ENCODE measurements around the gene STK35. TPM values are rescaled to one million over a fixed set of nuclear protein-coding genes. Genes with fewer than 3 reads are reported as not detected.

Gene STK35
- polyA plus RNA-seq, 1 donor from 2014 or later = 10.8 TPM

DNA sequence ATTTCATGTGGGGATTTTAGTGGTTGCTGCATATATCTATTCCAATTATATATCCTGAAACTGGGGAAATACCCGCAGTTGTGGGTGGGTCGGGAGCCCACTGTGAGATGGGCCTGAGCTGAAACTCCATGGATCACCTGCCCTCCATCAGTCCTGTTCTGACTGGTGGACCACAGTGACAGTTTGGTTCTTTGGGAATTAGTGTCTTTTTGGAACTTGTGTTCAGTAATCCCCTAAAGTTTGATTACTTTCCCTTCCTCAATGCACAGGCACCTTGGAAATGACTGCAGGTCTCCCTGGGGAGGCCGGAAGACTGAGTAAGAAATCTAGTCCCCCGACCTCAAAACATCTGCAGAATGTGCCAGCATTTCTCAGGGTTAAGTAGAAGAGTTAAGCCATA lies 11.3 kb downstream of the STK35 start:
- TF ChIP-seq, protein P1, sequence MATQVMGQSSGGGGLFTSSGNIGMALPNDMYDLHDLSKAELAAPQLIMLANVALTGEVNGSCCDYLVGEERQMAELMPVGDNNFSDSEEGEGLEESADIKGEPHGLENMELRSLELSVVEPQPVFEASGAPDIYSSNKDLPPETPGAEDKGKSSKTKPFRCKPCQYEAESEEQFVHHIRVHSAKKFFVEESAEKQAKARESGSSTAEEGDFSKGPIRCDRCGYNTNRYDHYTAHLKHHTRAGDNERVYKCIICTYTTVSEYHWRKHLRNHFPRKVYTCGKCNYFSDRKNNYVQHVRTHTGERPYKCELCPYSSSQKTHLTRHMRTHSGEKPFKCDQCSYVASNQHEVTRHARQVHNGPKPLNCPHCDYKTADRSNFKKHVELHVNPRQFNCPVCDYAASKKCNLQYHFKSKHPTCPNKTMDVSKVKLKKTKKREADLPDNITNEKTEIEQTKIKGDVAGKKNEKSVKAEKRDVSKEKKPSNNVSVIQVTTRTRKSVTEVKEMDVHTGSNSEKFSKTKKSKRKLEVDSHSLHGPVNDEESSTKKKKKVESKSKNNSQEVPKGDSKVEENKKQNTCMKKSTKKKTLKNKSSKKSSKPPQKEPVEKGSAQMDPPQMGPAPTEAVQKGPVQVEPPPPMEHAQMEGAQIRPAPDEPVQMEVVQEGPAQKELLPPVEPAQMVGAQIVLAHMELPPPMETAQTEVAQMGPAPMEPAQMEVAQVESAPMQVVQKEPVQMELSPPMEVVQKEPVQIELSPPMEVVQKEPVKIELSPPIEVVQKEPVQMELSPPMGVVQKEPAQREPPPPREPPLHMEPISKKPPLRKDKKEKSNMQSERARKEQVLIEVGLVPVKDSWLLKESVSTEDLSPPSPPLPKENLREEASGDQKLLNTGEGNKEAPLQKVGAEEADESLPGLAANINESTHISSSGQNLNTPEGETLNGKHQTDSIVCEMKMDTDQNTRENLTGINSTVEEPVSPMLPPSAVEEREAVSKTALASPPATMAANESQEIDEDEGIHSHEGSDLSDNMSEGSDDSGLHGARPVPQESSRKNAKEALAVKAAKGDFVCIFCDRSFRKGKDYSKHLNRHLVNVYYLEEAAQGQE (IDR thresholded peaks at IDR 0.05; ENCODE audit: borderline replicate concordance) = no peak
- TF ChIP-seq TAF1 (IDR thresholded peaks at IDR 0.05; ENCODE audit: low read depth) = no peak
- TF ChIP-seq SMC3 (conservative IDR thresholded peaks at IDR 0.05; ENCODE audit: poor library complexity) = no peak
- TF ChIP-seq RAD21 (conservative IDR thresholded peaks at IDR 0.05) = no peak
- TF ChIP-seq POLR2AphosphoS5 (IDR thresholded peaks at IDR 0.05) = no peak
- no peak for TF ChIP-seq MXI1 (conservative IDR thresholded peaks at IDR 0.05; ENCODE audit: poor library complexity, severe bottlenecking)
- TF ChIP-seq, protein P2, sequence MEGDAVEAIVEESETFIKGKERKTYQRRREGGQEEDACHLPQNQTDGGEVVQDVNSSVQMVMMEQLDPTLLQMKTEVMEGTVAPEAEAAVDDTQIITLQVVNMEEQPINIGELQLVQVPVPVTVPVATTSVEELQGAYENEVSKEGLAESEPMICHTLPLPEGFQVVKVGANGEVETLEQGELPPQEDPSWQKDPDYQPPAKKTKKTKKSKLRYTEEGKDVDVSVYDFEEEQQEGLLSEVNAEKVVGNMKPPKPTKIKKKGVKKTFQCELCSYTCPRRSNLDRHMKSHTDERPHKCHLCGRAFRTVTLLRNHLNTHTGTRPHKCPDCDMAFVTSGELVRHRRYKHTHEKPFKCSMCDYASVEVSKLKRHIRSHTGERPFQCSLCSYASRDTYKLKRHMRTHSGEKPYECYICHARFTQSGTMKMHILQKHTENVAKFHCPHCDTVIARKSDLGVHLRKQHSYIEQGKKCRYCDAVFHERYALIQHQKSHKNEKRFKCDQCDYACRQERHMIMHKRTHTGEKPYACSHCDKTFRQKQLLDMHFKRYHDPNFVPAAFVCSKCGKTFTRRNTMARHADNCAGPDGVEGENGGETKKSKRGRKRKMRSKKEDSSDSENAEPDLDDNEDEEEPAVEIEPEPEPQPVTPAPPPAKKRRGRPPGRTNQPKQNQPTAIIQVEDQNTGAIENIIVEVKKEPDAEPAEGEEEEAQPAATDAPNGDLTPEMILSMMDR (IDR thresholded peaks at IDR 0.05; ENCODE audit: poor library complexity, severe bottlenecking) = no peak
- no peak for TF ChIP-seq EP300 (conservative IDR thresholded peaks at IDR 0.05; ENCODE audit: poor library complexity, severe bottlenecking)
- no peak for TF ChIP-seq EZH2 (IDR thresholded peaks at IDR 0.05; ENCODE audit: borderline replicate concordance, insufficient read depth, low read length, poor library complexity, severe bottlenecking)
- no peak overlapping the region for H2AFZ ChIP-seq (ENCODE audit: low read depth, low read length)
- H3F3A ChIP-seq (ENCODE audit: insufficient read depth, low read length, poor library complexity, severe bottlenecking) = no peaks in the 10 kb centered on the region
- no peaks in the 10 kb centered on the region for H3K9me3 ChIP-seq (ENCODE audit: low read length)
- no peaks in the 10 kb centered on the region for H3K27me3 ChIP-seq (ENCODE audit: insufficient read depth, low read depth, low read length)
- no peaks in the 10 kb centered on the region for H4K20me1 ChIP-seq (ENCODE audit: insufficient read depth)
- no peak overlapping the region for H3K9ac ChIP-seq (ENCODE audit: low read length)
- no peak overlapping the region for H3K4me2 ChIP-seq (ENCODE audit: low read length)
- no peak overlapping the region for H3K27ac ChIP-seq (ENCODE audit: low read length)
- H3K9me2 ChIP-seq (ENCODE audit: insufficient read depth, low read length) = no peaks in the 10 kb centered on the region
- H3K36me3 ChIP-seq (ENCODE audit: insufficient read depth, low read length) = no peaks in the 10 kb centered on the region
- peaks cover 76% of the 10 kb centered on the region for H3K79me2 ChIP-seq (replicated peaks; ENCODE audit: insufficient read depth, low read length)
- no peak overlapping the region for H3K4me3 ChIP-seq (ENCODE audit: low read length)

DNA sequence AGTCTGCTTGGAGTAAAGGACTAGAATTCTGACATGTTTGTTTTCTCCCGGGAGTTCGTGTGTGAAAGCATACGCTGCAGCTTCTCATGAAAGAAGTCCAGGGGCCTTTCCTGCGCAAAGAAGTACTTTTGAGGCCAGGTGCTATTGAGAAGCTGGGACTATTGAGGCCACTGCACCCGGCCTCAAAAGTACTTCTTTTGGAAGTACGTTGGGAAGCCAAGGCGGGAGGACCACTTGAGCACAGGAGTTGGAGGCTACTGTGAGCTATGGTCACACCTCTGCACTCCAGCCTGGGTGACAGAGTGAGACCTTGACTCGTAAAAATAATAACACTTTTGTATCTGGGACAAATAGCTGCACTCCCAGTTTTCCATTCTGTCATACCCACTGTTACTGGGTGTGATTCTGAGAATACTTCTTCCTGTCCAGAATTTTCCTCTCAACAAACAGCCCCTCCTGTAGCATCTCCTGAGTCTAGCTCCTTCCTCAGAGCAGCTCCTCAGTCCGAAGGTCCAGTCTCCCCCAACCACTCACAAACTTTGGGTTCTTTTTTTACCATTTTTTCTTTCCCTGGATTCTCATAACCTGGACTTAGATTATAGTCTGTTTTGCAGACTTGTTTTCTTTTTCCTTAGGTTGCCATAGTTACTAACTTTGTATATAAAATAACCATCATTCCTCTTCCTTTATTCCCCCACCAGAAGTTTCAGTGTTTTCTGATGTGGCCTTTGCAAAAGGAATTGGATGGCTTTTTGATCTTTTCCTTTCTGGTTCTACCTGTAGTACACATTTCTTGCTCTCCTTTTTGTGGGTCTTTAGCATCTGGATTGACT lies 12.7 kb downstream of the STK35 start:
- Histone ChIP-seq H4K20me1 (ENCODE audit: insufficient read depth) (no peaks in the 10 kb centered on the region), H3K79me2 (replicated peaks; ENCODE audit: insufficient read depth, low read length) (peaks cover 73% of the 10 kb centered on the region), H3F3A (ENCODE audit: insufficient read depth, low read length, poor library complexity, severe bottlenecking) (no peaks in the 10 kb centered on the region)

More for the DNA sequence above, 12.7 kb downstream of the STK35 start:
- no peaks in the 10 kb centered on the region for H3K9me3 ChIP-seq (ENCODE audit: low read length)
- H3K9ac ChIP-seq (ENCODE audit: low read length) = no peak overlapping the region
- H3K9me2 ChIP-seq (ENCODE audit: insufficient read depth, low read length) = no peaks in the 10 kb centered on the region
- no peak overlapping the region for H2AFZ ChIP-seq (ENCODE audit: low read depth, low read length)
- H3K36me3 ChIP-seq (ENCODE audit: insufficient read depth, low read length) = peaks cover 5% of the 10 kb centered on the region
- H3K4me3 ChIP-seq (ENCODE audit: low read length) = no peak overlapping the region
- no peak overlapping the region for H3K27ac ChIP-seq (ENCODE audit: low read length)
- H3K4me2 ChIP-seq (ENCODE audit: low read length) = no peak overlapping the region
- no peaks in the 10 kb centered on the region for H3K27me3 ChIP-seq (ENCODE audit: insufficient read depth, low read depth, low read length)
- no peak for TF ChIP-seq SMC3 (conservative IDR thresholded peaks at IDR 0.05; ENCODE audit: poor library complexity)
- no peak for TF ChIP-seq POLR2AphosphoS5 (IDR thresholded peaks at IDR 0.05)
- TF ChIP-seq RAD21 (conservative IDR thresholded peaks at IDR 0.05) = no peak
- TF ChIP-seq TAF1 (IDR thresholded peaks at IDR 0.05; ENCODE audit: low read depth) = no peak

Measured in neural cell (in vitro differentiated cells).